Activated naive CD4-positive, alpha-beta T cell treated with Interleukin-2 at 50 U/mL for 16 hours (primary cell): ENCODE measurements around the gene ACIN1.

Source experiments
- DNase-seq: peaks from one replicate; pipeline ENCODE4 v3.0.0-alpha.2; 2020

Gene ACIN1

DNA sequence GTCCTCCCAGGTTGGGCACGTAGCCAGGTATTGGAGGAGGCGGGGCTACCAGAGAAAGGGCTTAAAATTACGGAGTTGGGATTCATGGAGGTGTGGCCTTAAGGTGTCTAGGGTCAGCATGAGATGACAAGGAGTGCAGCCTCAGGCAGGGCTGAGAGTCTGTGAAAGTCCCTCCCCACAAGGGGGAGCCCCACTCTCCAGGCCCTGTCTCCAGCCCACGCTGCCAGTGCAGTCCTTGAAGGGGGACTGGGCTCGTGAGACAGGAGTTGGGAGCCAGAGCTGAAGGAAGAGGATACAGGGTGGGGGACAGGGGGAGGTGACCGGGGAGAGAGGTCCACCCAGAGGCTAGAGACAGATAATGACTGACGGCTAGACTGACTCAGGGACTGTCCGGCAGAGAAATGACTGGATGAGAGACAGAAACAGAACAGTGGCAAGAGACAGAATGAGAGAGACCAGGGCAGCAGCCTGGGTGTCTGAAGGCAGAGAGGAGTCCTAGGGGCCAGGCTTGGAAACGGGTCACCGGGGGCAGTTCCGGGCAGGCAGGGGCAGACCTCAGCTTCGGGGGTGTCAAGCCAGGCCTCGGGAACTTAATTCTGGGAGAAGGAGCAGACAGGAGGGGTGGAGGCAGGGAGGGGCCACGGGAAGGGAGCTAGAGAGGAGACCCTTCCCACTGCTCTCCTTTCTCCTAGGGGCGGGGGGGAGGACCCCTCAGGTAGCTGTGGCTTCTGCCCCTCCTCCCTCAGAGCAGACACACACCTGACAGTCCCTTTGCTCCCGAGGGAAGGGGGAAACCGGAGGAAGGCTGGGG lies 38.6 kb downstream of the ACIN1 start:
- peak; percentile 75 for DNase-seq

GRCh38 chr14:23055621-23056144 lies 39.3 kb downstream of the ACIN1 start:
- DNase-seq, result no peak

GRCh38 chr14:23055147-23055550 lies 39.8 kb downstream of the ACIN1 start:
- no peak for DNase-seq

- DNase-seq, result peak; percentile 22
Observed at GRCh38 chr14:23054000-23054811, 40.7 kb downstream of the ACIN1 start.

DNA sequence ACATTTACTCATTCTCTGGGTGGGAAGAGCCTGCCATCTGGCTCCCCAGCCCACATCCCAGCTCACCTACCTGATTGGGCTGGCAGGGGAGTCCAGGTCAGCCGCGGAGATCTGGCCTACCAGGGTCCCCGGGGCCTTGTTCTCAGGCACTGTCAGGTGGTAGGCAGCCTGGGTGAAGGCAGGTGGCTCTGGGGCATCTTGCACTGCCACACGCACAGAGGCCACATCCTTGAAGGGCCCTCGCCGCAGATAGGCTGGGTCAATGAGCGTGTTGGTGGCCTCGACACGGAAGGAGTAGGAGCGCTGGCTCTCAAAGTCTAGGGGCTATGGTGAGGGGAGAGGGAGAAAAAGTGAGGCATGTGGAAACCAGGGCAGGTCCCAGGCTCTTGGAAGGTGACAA lies 41.5 kb downstream of the ACIN1 start:
- DNase-seq, result no peak

GRCh38 chr14:23052671-23053070 lies 42.3 kb downstream of the ACIN1 start:
- no peak for DNase-seq

- no peak for DNase-seq
Observed at GRCh38 chr14:23052182-23052623, 42.7 kb downstream of the ACIN1 start.

GRCh38 chr14:23051141-23052057 lies 43.5 kb downstream of the ACIN1 start:
- DNase-seq, result no peak

- DNase-seq, result no peak
Observed at GRCh38 chr14:23049011-23049410, 45.9 kb downstream of the ACIN1 start.

- DNase-seq, result no peak
Observed at GRCh38 chr14:23047751-23048693, 46.9 kb downstream of the ACIN1 start.

DNA sequence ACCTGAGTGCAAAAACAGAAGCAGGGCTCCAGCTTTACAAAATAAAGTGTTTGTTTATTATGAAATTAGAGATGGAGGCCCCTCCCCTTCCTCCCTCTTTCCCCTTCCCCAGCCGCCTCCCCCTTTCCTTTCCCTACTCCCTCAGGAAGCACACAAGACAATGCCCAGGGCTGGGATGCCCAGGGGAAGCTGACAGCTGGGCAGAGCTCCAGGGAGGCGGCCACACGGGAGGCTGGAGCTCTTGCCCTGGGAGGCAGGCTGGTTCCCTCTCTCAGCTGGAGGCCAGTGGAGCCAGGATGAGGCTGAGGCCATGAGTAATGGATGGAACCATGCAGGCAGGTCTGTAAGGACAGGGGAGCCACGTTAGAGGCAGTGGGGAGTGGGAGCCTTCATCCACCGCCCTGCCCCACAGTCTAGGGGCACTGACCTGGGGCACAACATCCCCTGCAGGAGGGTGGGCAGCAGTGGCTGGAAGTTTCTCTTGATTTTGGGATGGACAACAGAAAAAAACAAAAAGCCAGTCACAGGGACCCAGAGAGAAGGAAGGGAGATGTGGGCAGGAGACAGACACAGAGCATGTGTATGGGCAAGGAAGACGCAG lies 47.8 kb downstream of the ACIN1 start:
- DNase-seq, result no peak

- DNase-seq, result no peak
Observed at GRCh38 chr14:23045419-23046357, 49.2 kb downstream of the ACIN1 start.

DNA sequence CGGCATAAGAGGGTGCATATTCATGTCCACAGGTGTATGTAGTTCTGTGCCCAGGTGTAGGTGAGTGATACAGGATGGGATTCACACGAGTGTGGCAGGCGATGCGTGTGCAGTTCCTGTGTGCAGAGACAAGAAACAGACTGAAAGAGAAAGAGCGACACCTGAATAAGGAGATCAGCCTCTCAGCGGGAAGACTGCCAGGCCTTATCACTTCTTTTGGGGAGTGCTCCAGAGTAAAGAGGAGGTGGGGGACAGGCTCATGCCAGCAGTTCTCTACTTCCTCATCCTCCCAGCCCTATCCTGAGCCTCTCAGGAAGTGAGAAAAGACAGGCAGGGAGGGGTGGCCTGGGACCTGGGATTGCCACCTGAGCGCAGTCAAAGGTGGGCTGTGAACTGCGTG lies 50.1 kb downstream of the ACIN1 start:
- no peak for DNase-seq

GRCh38 chr14:23043754-23044153 lies 51.2 kb downstream of the ACIN1 start:
- DNase-seq, result no peak

DNA sequence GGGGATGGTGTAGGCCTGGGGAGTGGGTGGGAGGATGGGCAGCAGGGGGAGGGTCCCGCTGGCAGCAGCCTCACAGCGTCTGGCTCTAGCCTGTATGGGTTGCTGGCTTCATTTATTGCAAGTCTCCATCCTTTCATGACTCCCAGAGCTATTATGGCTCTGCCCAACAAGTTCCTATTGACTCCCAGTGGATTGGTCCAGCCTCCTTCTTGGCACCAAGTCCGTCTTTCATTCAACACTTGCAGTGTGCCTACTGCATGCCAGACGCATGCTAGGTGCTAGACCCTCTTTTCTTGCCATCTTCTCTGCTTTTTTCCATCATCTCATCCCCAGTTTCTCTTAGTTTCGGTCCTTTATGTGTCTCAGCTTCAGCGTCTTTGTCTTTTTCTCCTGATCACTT lies 51.8 kb downstream of the ACIN1 start:
- no peak for DNase-seq

DNA sequence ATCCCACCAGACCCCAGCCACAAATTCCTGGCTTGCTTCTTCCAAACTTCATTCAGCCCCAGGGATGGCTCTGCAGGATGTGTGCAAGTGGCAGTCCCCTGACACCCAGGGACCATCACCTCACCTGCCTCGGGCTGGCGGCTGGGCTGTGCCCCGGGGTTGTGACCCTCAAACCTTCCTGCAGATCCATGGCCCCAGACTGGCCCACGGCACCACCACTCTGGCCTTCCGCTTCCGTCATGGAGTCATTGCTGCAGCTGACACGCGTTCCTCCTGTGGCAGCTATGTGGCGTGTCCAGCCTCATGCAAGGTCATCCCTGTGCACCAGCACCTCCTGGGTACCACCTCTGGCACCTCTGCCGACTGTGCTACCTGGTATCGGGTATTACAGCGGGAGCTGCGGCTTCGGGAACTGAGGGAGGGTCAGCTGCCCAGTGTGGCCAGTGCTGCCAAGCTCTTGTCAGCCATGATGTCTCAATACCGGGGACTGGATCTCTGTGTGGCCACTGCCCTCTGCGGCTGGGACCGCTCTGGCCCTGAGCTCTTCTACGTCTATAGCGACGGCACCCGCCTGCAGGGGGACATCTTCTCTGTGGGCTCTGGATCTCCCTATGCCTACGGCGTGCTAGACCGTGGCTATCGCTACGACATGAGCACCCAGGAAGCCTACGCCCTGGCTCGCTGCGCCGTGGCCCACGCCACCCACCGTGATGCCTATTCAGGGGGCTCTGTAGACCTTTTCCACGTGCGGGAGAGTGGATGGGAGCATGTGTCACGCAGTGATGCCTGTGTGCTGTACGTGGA lies 52.6 kb downstream of the ACIN1 start, which contains the start of gene PSMB11:
Gene PSMB11 (plus strand): TSS at position 51 of the 804 bp plus-strand sequence. CDS start 14 bp downstream, at position 65.
- no peak for DNase-seq

GRCh38 chr14:23041729-23042128 lies 53.2 kb downstream of the ACIN1 start:
- no peak for DNase-seq

DNA sequence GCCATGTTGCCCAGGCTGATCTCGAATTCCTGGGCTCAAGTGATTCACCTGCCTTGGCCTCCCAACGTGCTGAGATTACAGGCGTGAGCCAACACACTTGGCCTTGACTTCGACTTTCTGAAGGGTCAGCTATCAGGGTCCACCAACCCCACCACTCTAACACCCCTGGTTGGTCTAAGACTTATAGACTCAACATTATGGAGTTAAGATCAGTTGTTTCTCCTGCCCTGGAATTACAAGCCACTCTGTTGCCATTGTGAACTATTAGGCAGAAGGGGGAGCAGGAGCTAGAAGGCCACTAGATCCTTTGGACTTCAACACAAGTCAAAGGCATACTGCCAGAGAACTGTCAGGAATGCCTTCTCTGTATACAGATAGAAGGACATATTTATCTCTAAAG lies 54.8 kb downstream of the ACIN1 start:
- DNase-seq, result no peak
